ENCODE data around the gene PEX10.

DNA sequence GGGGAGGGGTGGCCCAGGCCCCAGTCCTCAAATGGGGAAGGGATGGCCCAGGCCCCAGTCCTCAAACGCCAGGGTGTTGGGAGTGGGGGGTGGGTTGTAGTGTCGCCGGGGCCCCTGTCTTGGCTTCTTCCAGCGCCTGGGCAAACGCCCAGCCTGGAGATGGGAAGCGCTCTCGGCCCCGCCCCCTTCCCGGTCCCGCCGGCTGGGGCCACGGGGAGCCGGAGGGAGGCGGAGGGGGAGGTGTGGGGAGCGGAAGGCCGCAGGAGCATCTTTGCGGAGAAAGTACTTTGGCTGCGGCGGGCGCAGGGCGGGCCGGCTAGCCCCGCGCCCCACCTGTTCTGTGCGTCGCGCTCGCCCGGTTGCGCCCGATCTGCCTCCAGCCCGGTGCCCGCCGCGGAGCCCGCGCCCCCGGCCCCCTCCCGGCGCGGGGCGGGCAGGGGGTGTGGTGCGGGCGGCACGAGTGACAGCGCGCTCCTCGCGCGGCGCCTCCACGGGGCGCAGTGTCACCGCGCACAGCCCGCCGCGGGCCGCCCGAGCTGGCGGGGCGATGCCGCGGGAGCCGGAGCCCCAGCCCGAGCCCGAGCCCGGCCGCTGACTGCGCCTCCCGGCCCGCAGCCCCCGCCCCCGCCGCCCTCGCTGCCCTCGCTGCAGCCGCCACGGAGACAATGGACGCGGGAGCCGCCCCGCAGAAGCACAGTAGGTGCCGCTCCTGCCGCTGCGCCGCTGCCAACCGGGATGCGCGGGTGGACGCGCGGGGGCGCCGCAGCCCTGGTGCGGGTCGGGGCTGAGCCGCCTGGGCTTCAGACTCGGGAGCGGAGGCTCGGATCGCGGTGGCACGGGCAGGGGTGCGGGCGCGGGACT lies 31.1 kb upstream of the PEX10 start:
- TF ChIP-seq, protein P1, sequence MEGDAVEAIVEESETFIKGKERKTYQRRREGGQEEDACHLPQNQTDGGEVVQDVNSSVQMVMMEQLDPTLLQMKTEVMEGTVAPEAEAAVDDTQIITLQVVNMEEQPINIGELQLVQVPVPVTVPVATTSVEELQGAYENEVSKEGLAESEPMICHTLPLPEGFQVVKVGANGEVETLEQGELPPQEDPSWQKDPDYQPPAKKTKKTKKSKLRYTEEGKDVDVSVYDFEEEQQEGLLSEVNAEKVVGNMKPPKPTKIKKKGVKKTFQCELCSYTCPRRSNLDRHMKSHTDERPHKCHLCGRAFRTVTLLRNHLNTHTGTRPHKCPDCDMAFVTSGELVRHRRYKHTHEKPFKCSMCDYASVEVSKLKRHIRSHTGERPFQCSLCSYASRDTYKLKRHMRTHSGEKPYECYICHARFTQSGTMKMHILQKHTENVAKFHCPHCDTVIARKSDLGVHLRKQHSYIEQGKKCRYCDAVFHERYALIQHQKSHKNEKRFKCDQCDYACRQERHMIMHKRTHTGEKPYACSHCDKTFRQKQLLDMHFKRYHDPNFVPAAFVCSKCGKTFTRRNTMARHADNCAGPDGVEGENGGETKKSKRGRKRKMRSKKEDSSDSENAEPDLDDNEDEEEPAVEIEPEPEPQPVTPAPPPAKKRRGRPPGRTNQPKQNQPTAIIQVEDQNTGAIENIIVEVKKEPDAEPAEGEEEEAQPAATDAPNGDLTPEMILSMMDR (IDR thresholded peaks at IDR 0.05; ENCODE audit: low read length): no peak
- TF ChIP-seq EZH2phosphoT487 (IDR thresholded peaks at IDR 0.05; ENCODE audit: low read length): no peak
